HEK293 (cell line): ENCODE results near the gene PTRHD1.
A peak's percentile ranks its signal among the peaks of the same experiment; 100 is the strongest.
"Not testable (repeated sequence)": the region's sequence is repeated elsewhere in the genome, so short reads cannot be mapped to it uniquely, and the experiment has no call there.

ENCODE experiments used
- CTCF ChIA-PET: fragments of 350-600 bp; formaldehyde crosslinking; extraction: SDS; loops from one replicate; lab custom pipeline; 2021; ENCODE audit warnings: antibody characterized with exemption; lab: Yijun Ruan, JAX
- POLR2A ChIA-PET: fragments of 300-600 bp; formaldehyde crosslinking; extraction: SDS; loops from one replicate; lab custom pipeline; 2020; ENCODE audit warnings: antibody characterized with exemption, inconsistent platforms; lab: Yijun Ruan, JAX
- H3K27ac ChIP-seq: fragments of 200-500 bp; sonication (Bioruptor generic); 2 replicates; pipeline ENCODE4 v1.5.1; 2014; ENCODE audit warnings: low read depth, low read length, control low read depth, inconsistent platforms; ENCODE audit errors: extremely low read depth
- H3K36me3 ChIP-seq, 2 experiments: fragments of 200-500 bp in 1 of 2; sonication (Bioruptor generic) in 1 of 2; 1 replicate in 1 of 2; 2 replicates in 1 of 2; pipeline ENCODE4 v1.5.1; 2014 to 2017; ENCODE audit warnings: inconsistent platforms in 2 of 2, low read length in 2 of 2; ENCODE audit not compliant: control insufficient read depth in 2 of 2, insufficient read depth in 1 of 2
- H3K4me1 ChIP-seq: fragments of 200-500 bp; sonication (Bioruptor generic); 2 replicates; pipeline ENCODE4 v1.5.1; 2014; ENCODE audit warnings: mild to moderate bottlenecking, low read length, inconsistent platforms; ENCODE audit not compliant: control insufficient read depth, insufficient read depth
- H3K4me3 ChIP-seq: 2 replicates; pipeline ENCODE4 v1.5.1; 2011; ENCODE audit warnings: low read depth, mild to moderate bottlenecking, control low read depth, low read length, moderate library complexity
- H3K9me3 ChIP-seq: fragments of 200-500 bp; sonication (Bioruptor generic); 2 replicates; pipeline ENCODE4 v1.5.1; 2014; ENCODE audit warnings: low read depth, low read length, inconsistent platforms; ENCODE audit not compliant: control insufficient read depth, insufficient read depth
- KLF7 ChIP-seq: fragments of 450-650 bp; formaldehyde crosslinking; IDR thresholded peaks from 2 replicates; pipeline ENCODE4 v1.5.1; 2016; ENCODE audit warnings: missing biosample characterization, missing genetic modification characterization, borderline replicate concordance
- SP7 ChIP-seq: fragments of 450-650 bp; formaldehyde crosslinking; IDR thresholded peaks from 2 replicates; pipeline ENCODE4 v1.5.1; 2016; ENCODE audit warnings: missing biosample characterization, missing genetic modification characterization
- ZNF157 ChIP-seq: fragments of 450-650 bp; formaldehyde crosslinking; IDR thresholded peaks from 2 replicates; pipeline ENCODE4 v1.5.1; 2016; ENCODE audit warnings: missing biosample characterization, missing genetic modification characterization
- ZNF362 ChIP-seq: fragments of 450-650 bp; formaldehyde crosslinking; IDR thresholded peaks from 2 replicates; pipeline ENCODE4 v1.5.1; 2016; ENCODE audit warnings: missing biosample characterization, missing genetic modification characterization
- ZNF518A ChIP-seq: fragments of 450-650 bp; formaldehyde crosslinking; conservative IDR thresholded peaks from 2 replicates; pipeline ENCODE4 v1.5.1; 2016; ENCODE audit warnings: low read depth, missing biosample characterization, missing genetic modification characterization
- ZNF558 ChIP-seq: fragments of 450-650 bp; formaldehyde crosslinking; IDR thresholded peaks from 2 replicates; pipeline ENCODE4 v1.5.1; 2016; ENCODE audit warnings: missing biosample characterization, missing genetic modification characterization
- ZNF660 ChIP-seq: fragments of 450-650 bp; IDR thresholded peaks from 2 replicates; pipeline ENCODE4 v1.5.1; 2018; ENCODE audit warnings: missing biosample characterization, mild to moderate bottlenecking, missing genetic modification characterization
- ZSCAN18 ChIP-seq: fragments of 450-650 bp; formaldehyde crosslinking; IDR thresholded peaks from 2 replicates; pipeline ENCODE4 v1.5.1; 2016; ENCODE audit warnings: missing biosample characterization, missing genetic modification characterization

Gene PTRHD1

GRCh38 chr2:24809316-24810007, 16.3 kb upstream of the PTRHD1 start:
- Histone ChIP-seq H3K36me3 (peaks cover 12 to 26% of the 10 kb centered on the region in 2 experiments), H3K27ac (no peak overlapping the region), H3K4me1 (no peaks in the 10 kb centered on the region), H3K9me3 (no peaks in the 10 kb centered on the region), H3K4me3 (no peak overlapping the region)
- ChIA-PET CTCF (no interaction called here), POLR2A (interaction anchor here (0.5 to 0.7 kb wide), 2 partner anchors 224 to 389 kb away, joined by 3 to 5 read pairs; no protein-coding TSS in a partner anchor)
- TF ChIP-seq ZNF518A (no peak), ZNF362 (tag by site-specific recombination) (peak; percentile 69)

GRCh38 chr2:24806661-24807036, 13.5 kb upstream of the PTRHD1 start:
- no peak for TF ChIP-seq ZSCAN18 (tag by site-specific recombination)
- TF ChIP-seq KLF7 (tag by site-specific recombination), result no peak
- TF ChIP-seq ZNF660 (tag by site-specific recombination), result no peak
- TF ChIP-seq SP7 (tag by site-specific recombination), result no peak
- TF ChIP-seq ZNF157 (tag by site-specific recombination), result no peak
- TF ChIP-seq ZNF558 (tag by site-specific recombination), result 0 out of 2 replicates have a peak, but pooled peaks have one; percentile 9
- POLR2A ChIA-PET, result interaction anchor here (1.0 kb wide), 1 partner anchor 14 kb away, joined by 4 read pairs; the partner anchor contains the start of genes CENPO and PTRHD1
- CTCF ChIA-PET, result no interaction called here
- Histone ChIP-seq H3K27ac (no peak overlapping the region), H3K9me3 (no peaks in the 10 kb centered on the region), H3K36me3 (peaks cover 6 to 18% of the 10 kb centered on the region in 2 experiments), H3K4me1 (no peaks in the 10 kb centered on the region), H3K4me3 (no peak overlapping the region)

- H3K4me3 ChIP-seq, H3K27ac ChIP-seq, CTCF ChIA-PET, H3K4me1 ChIP-seq, POLR2A ChIA-PET, H3K9me3 ChIP-seq: not testable (repeated sequence)
- peaks cover 4 to 20% of the 10 kb centered on the region in 2 experiments for H3K36me3 ChIP-seq
- TF ChIP-seq ZNF558 (tag by site-specific recombination), result peak; percentile 94
Observed at GRCh38 chr2:24805811-24806660, 12.8 kb upstream of the PTRHD1 start.
